ENCODE measurements around the gene AFF4.
"Not testable (repeated sequence)": the region's sequence is repeated elsewhere in the genome, so short reads cannot be mapped to it uniquely, and the experiment has no call there.

Gene AFF4

GRCh38 chr5:132971483-132972435, 8.3 kb upstream of the AFF4 start:
- no peak overlapping the region for H3K4me3 Mint-ChIP-seq
- DNase-seq (no peak), ATAC-seq (replicated peaks) (no peak)
- peaks cover under 1% of the 10 kb centered on the region in 2 donors for H3K9me3 Mint-ChIP-seq
- no peaks in the 10 kb centered on the region for H3K27me3 Mint-ChIP-seq
- peaks cover under 1 to 1% of the 10 kb centered on the region in 2 donors for H3K36me3 Mint-ChIP-seq
- no peak overlapping the region for H3K27ac Mint-ChIP-seq
- H3K4me1 Mint-ChIP-seq = no peaks in the 10 kb centered on the region

- Mint-ChIP-seq H3K27me3 (no peaks in the 10 kb centered on the region), H3K36me3 (no peaks in the 10 kb centered on the region), H3K4me1 (peaks cover 0 to 28% of the 10 kb centered on the region in 2 donors), H3K27ac (no peak overlapping the region), H3K9me3 (no peaks in the 10 kb centered on the region), H3K4me3 (no peak overlapping the region)
- ATAC-seq (replicated peaks) (no peak), DNase-seq (no peak)
These were observed 1.7 kb upstream of the AFF4 start for GRCh38 chr5:132965120-132965519.

- Mint-ChIP-seq H3K4me1 (peaks cover 3 to 43% of the 10 kb centered on the region in 2 donors), H3K9me3 (no peaks in the 10 kb centered on the region), H3K27ac (peak overlapping the region; percentile 97), H3K27me3 (no peaks in the 10 kb centered on the region), H3K4me3 (peak overlapping the region; percentile 82 to 91), H3K36me3 (peaks cover 0 to 4% of the 10 kb centered on the region in 2 donors)
- no peak for ATAC-seq (replicated peaks)
- no peak for DNase-seq
These were observed 909 bp downstream of the AFF4 start for GRCh38 chr5:132962429-132963021.

GRCh38 chr5:132961887-132962286, 1.5 kb downstream of the AFF4 start:
- ATAC-seq (replicated peaks) (no peak), DNase-seq (no peak)
- Mint-ChIP-seq H3K4me3 (peak overlapping the region; percentile 82 to 91), H3K27me3 (no peaks in the 10 kb centered on the region), H3K36me3 (peaks cover 0 to 4% of the 10 kb centered on the region in 2 donors), H3K4me1 (peaks cover 3 to 43% of the 10 kb centered on the region in 2 donors), H3K27ac (peak overlapping the region; percentile 97), H3K9me3 (no peaks in the 10 kb centered on the region)

- ATAC-seq (replicated peaks); DNase-seq; H3K27me3 Mint-ChIP-seq; H3K9me3 Mint-ChIP-seq; H3K27ac Mint-ChIP-seq; H3K36me3 Mint-ChIP-seq: not testable (repeated sequence)
- Mint-ChIP-seq H3K4me3 (peak overlapping the region; percentile 25 to 82), H3K4me1 (peaks cover 3 to 47% of the 10 kb centered on the region in 2 donors)
These were observed 2.2 kb downstream of the AFF4 start for GRCh38 chr5:132961123-132961815.

GRCh38 chr5:132956166-132956799, 7.2 kb downstream of the AFF4 start:
- H3K27me3 Mint-ChIP-seq; H3K4me3 Mint-ChIP-seq; H3K27ac Mint-ChIP-seq; ATAC-seq (replicated peaks); H3K9me3 Mint-ChIP-seq; DNase-seq: not testable (repeated sequence)
- Mint-ChIP-seq H3K4me1 (peaks cover 29 to 63% of the 10 kb centered on the region in 2 donors), H3K36me3 (peaks cover 20 to 25% of the 10 kb centered on the region in 2 donors)

- Mint-ChIP-seq H3K36me3 (peaks cover 22 to 34% of the 10 kb centered on the region in 2 donors), H3K27me3 (no peaks in the 10 kb centered on the region), H3K9me3 (no peaks in the 10 kb centered on the region), H3K27ac (no peak overlapping the region), H3K4me1 (peaks cover 30 to 54% of the 10 kb centered on the region in 2 donors), H3K4me3 (no peak overlapping the region)
- no peak for DNase-seq
- ATAC-seq (replicated peaks) = no peak
These were observed 9.7 kb downstream of the AFF4 start for GRCh38 chr5:132953710-132954109.

DNA sequence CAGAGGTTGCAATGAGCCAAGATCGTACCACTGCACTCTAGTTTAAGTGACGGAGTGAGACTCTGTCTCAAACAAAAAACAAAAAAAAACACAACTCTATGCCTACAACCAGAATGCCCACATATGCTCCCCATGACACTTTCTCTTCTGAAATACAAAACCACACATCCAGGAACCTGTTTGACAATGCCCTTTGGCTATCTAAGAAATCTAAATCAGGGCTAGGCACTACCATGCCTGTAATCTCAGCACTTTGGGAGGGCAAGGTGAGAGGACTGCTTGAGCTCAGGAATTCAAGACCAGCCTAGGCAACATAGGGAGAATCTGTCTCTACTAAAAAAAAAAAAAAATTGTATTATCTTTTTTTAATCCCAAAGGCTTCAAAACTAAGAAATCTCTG, 10.6 kb downstream of the AFF4 start:
- no peaks in the 10 kb centered on the region for H3K27me3 Mint-ChIP-seq
- H3K9me3 Mint-ChIP-seq = no peaks in the 10 kb centered on the region
- ATAC-seq (replicated peaks) (no peak), DNase-seq (no peak)
- H3K36me3 Mint-ChIP-seq = peaks cover 22 to 37% of the 10 kb centered on the region in 2 donors
- peaks cover 33 to 53% of the 10 kb centered on the region in 2 donors for H3K4me1 Mint-ChIP-seq
- no peak overlapping the region for H3K4me3 Mint-ChIP-seq
- H3K27ac Mint-ChIP-seq = no peak overlapping the region

- peaks cover 36 to 58% of the 10 kb centered on the region in 2 donors for H3K4me1 Mint-ChIP-seq
- DNase-seq (no peak), ATAC-seq (replicated peaks) (peak; percentile 45 to 53)
- H3K36me3 Mint-ChIP-seq = peaks cover 22 to 37% of the 10 kb centered on the region in 2 donors
- H3K9me3 Mint-ChIP-seq = no peaks in the 10 kb centered on the region
- no peaks in the 10 kb centered on the region for H3K27me3 Mint-ChIP-seq
- no peak overlapping the region for H3K27ac Mint-ChIP-seq
- H3K4me3 Mint-ChIP-seq = no peak overlapping the region
These were observed 11.5 kb downstream of the AFF4 start for GRCh38 chr5:132951897-132952296.

GRCh38 chr5:132949136-132949535, 14.3 kb downstream of the AFF4 start:
- DNase-seq = no peak
- Mint-ChIP-seq H3K27me3 (no peaks in the 10 kb centered on the region), H3K4me3 (no peak overlapping the region), H3K9me3 (no peaks in the 10 kb centered on the region), H3K27ac (no peak overlapping the region), H3K4me1 (peaks cover 30 to 48% of the 10 kb centered on the region in 2 donors), H3K36me3 (peaks cover 15 to 33% of the 10 kb centered on the region in 2 donors)
- no peak for ATAC-seq (replicated peaks)

DNA sequence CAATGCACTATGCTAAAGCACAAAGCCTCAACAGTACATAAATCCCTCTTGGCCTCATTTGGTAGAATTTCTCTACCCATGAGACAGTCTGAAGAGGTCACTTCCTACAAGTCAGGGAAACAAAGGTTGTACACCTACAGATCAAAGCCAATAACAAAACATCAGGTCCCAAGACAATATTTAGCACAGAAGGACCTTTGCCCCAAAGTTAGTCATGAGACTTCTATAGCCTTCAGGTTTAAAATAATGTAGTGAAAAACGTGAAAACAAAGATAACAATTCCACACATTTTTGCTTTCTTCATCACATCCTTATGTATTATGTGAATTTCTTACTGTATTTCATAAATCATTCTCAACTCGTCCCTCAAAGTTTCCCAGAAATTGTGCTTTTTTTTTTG, 15.8 kb downstream of the AFF4 start:
- no peak for ATAC-seq (replicated peaks)
- H3K9me3 Mint-ChIP-seq = no peaks in the 10 kb centered on the region
- H3K4me1 Mint-ChIP-seq = peaks cover 21 to 39% of the 10 kb centered on the region in 2 donors
- DNase-seq = no peak
- peaks cover 12 to 25% of the 10 kb centered on the region in 2 donors for H3K36me3 Mint-ChIP-seq
- H3K27ac Mint-ChIP-seq = peak overlapping the region; percentile 73
- H3K4me3 Mint-ChIP-seq = no peak overlapping the region
- no peaks in the 10 kb centered on the region for H3K27me3 Mint-ChIP-seq

- peaks cover 10 to 27% of the 10 kb centered on the region in 2 donors for H3K4me1 Mint-ChIP-seq
- H3K27ac Mint-ChIP-seq; DNase-seq; ATAC-seq (replicated peaks); H3K9me3 Mint-ChIP-seq; H3K27me3 Mint-ChIP-seq; H3K36me3 Mint-ChIP-seq; H3K4me3 Mint-ChIP-seq: not testable (repeated sequence)
These were observed 18.1 kb downstream of the AFF4 start for GRCh38 chr5:132945315-132945714.

- no peaks in the 10 kb centered on the region for H3K27me3 Mint-ChIP-seq
- H3K27ac Mint-ChIP-seq = peak overlapping the region; percentile 20
- no peaks in the 10 kb centered on the region for H3K9me3 Mint-ChIP-seq
- H3K36me3 Mint-ChIP-seq = peaks cover 0 to 6% of the 10 kb centered on the region in 2 donors
- ATAC-seq (replicated peaks) = no peak
- peaks cover 10 to 27% of the 10 kb centered on the region in 2 donors for H3K4me1 Mint-ChIP-seq
- DNase-seq = no peak
- no peak overlapping the region for H3K4me3 Mint-ChIP-seq
These were observed 19.9 kb downstream of the AFF4 start for GRCh38 chr5:132943362-132944022.

Data from stimulated activated naive B cell treated with anti-CD40 and anti-IgM and Interleukin-4, amounts not matched to agents 10 μg/mL and 1 μg/mL and 100 μg/mL, for 72 hours (primary cell).